GM19463 (cell line): ENCODE data around the gene FOSL2.
"Not testable (repeated sequence)": the region's sequence is repeated elsewhere in the genome, so short reads cannot be mapped to it uniquely, and the experiment has no call there.

ENCODE experiments used
- ATAC-seq: cut with Tn5 transposase; IDR thresholded peaks from one replicate; pipeline ENCODE4 v1.9.1; 2021; ENCODE audit warnings: mild to moderate bottlenecking, moderate library complexity; ENCODE audit not compliant: unreplicated experiment

The FOSL2 gene

GRCh38 chr2:28371728-28372127 is 20.9 kb upstream of the FOSL2 start:
- not testable (repeated sequence) for ATAC-seq

- no peak for ATAC-seq
Observed at GRCh38 chr2:28373854-28374253, 18.8 kb upstream of the FOSL2 start.

DNA sequence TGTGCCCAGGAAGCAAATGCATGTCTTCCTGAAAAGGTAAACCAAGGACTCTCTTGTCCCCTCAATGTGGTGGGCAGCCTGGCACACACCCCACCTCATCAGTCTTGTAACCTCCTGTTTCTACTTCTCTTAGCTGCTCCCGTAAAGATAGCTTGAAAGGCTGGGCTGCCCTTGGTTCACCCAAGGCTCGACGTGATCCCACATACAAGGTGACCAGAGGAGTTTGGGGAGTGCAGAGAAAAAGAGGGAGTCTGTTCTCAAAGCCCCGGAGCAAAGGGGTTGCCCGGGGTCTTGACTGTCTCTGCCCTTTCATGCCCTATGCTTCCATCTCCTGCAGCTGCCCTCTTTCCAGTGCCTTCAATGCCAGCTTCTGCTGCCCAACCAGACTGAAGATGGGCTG is 18.3 kb upstream of the FOSL2 start:
- ATAC-seq: no peak

DNA sequence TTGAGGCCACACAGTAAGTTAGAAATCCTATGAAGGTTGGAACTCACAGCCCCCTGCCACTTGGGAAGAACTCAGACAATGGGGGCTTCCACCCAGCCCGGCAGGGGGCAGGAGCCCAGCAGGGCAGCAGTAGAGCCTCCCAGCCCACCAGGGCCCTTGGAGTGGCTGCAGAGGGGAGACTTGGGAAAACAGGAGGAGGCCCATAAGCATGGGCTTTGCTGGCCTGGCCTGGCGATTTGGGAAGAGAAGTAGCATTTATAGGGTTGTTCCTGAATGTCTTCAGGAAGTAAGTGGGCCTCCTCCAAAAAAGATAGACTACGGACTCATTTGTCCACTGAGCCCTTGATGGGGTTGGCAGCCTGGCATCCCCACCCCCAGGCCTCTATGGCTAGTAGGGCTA is 17.4 kb upstream of the FOSL2 start:
- ATAC-seq: no peak

DNA sequence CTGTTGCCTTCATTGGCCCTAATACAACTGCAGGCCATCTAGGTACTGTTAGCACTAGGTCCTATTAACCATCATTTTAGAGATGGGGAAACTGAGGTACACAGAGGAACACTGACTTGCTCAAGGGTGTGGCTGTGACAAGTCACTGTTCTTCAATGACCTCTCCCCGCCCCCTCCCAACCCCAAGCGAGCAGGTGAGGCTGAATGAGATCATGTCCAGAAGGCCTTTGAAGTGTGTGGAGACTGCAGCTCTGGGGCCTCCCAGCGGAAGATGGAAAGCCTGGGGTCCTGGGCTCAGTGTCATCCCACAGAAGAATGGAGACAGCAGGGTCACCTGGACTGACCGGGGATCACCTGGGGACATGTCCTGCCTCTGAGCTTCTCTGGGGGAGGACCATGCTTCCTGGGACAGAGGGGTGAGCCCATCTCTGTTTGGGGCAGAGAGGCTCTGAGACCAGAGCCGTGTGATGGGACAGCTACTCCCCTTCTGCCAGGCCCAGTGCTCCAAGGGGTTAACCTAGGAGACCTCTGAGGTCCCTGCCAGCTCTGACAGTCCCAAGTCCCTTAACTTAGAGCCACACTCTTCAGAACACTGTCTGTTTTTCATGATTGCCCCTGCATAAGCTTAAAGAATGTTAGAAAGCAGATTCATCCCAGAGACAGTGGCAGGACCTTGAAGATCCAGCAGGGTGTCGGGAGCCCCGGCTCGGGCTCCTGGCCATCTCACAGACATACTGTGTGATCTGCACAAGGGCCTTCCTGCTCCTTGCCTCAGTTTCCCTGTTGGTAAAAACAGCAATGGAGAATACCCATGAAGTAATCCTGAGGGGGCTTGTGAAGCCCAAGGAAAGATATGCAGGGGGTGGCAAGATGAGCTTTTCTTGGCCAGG is 16.7 kb upstream of the FOSL2 start:
- no peak for ATAC-seq

DNA sequence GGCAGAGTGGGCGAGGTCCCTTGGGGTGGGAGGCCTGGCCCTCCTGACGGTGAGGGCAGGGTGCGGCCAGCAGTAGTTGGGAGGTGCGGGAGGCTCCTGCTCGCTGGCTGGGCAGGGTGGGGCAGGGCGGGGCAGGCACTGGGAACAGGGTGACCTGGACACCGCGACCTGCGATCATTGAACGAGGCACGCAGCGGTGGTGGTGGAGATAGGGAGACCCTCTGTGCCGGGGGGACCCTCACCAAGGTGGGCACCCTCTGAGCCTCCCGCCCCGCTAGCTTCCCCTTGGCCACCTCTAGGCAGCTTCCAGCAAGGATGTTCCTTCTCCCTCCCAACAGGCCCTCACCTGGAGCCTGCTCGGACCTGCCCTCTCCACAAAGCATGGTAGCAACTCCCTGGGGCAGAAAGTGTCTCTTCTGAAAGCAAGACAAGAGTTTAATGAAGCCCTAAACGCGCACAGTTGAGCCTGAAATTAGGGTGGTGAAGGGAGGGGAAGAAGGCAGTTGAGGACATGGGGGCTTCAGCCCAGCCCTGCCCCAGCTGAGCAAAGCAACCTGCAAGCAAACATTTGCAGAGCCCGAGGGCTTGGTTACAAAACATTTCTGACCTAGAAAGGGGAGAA is 15.4 kb upstream of the FOSL2 start:
- ATAC-seq: no peak

GRCh38 chr2:28377984-28378678 is 14.5 kb upstream of the FOSL2 start:
- no peak for ATAC-seq

DNA sequence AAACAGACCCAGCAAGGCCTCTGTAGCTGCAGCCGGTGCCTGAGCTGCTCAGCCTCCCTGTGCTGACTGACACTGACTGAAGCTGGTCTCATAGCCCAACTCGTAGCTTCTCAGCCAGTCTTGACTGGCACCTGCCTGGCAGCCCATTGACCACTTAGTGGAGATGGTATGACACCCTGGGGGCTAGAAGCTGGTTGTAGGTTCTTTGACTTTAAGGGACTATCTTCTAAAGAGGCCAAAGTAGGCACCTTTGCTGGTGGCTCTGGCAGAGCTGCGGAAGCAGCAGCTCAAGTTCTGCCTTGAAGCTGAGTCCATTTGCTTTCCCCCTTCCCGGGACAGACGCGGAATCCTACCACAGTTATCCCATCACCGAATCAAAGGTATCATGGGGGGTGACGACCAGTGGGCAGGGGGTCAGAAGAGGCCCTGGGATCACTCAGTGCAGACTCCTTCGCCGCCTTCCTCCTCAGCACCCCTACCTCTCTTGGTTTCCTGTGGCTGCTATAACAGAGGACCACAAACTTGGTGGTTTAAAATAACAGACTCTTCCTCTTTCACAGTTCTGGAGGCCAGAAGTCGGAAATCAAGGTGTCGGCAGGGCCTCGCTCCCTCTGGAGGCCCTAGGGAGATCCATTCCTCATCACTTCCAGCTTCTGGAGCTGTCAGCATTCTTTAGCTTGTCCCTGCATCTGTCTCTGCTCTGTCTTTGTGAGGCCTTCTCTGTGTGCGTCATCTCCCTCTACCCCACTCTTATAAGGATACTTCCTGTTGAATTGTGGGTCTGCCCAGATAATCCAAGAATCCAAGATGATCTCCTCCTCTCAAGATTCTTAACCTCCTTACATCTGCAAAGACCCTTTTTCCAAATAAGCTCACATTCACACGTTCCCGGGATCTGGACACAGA is 13.7 kb upstream of the FOSL2 start:
- ATAC-seq: no peak

DNA sequence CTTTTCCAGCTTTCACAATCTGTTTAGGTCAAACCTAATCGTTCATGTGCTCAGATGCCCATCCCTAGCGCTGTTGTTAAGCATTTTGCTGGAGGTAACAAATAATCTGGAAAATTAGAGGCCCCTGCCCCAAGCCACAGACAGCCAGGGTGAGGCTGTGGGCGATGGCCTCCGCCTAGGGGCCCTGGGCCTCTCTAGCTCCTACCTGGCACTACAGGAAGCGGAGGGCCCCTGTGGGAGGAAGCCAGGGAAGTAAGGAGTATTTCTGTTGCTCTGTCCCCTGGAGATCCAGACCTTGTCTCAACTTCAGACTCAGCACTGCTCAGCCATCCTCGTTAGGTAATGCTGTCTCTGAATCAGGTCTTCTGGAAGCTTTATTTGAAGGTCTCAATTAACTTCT is 12.4 kb upstream of the FOSL2 start:
- ATAC-seq: no peak

GRCh38 chr2:28381225-28382180 is 11.2 kb upstream of the FOSL2 start:
- no peak for ATAC-seq

- ATAC-seq: no peak
Observed at GRCh38 chr2:28382755-28383154, 9.9 kb upstream of the FOSL2 start.

GRCh38 chr2:28387082-28387960 is 5.3 kb upstream of the FOSL2 start:
- no peak for ATAC-seq

GRCh38 chr2:28389399-28390240 is 3.0 kb upstream of the FOSL2 start:
- ATAC-seq: no peak

- ATAC-seq: no peak
Observed at GRCh38 chr2:28390241-28390745, 2.4 kb upstream of the FOSL2 start.

GRCh38 chr2:28390746-28391563 is 1.7 kb upstream of the FOSL2 start:
- ATAC-seq: no peak

DNA sequence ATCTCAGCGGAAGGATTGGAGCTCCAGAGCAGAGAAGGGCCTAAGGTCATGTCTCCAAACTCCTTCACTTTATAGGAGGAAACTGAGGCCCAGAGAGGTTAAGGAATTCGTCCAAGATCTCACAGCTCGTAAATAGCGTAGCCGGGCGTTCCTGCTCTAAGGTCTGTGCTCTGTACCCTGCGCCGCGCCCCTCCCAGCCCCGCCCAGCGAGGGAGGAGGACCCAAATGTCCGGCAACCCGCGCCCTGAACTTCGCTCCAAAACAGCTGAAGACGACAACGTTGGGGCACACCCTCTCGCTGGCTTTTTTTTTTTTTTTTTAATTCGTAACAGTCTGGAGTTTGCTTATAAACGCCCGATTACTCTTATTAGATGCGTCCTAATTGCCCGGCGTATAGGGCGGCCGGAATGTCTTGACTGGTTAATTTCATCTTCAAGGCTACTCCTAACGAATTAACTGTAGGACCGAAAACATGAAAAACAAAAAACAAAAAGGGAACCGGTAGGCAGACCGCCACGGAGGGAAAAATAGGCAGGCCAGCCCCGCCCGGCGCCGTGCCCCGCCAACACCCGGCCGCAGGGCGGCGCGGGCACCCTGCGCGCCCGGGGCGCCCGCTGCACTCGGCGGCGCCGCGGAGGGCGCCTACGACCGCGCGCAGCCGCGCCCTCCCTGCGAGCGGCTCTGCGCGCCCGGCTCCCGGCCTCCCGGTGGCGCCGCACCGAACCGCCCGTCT is 928 bp upstream of the FOSL2 start:
- peak; percentile 24 for ATAC-seq
